ENCODE results near the gene ARMH2. TPM values are rescaled to one million over a fixed set of nuclear protein-coding genes. Genes with fewer than 3 reads are reported as not detected.
"Not testable (repeated sequence)": the region's sequence is repeated elsewhere in the genome, so short reads cannot be mapped to it uniquely, and the experiment has no call there.

The ARMH2 gene
- total RNA-seq, 2 experiments from 2014 or later = not detected

DNA sequence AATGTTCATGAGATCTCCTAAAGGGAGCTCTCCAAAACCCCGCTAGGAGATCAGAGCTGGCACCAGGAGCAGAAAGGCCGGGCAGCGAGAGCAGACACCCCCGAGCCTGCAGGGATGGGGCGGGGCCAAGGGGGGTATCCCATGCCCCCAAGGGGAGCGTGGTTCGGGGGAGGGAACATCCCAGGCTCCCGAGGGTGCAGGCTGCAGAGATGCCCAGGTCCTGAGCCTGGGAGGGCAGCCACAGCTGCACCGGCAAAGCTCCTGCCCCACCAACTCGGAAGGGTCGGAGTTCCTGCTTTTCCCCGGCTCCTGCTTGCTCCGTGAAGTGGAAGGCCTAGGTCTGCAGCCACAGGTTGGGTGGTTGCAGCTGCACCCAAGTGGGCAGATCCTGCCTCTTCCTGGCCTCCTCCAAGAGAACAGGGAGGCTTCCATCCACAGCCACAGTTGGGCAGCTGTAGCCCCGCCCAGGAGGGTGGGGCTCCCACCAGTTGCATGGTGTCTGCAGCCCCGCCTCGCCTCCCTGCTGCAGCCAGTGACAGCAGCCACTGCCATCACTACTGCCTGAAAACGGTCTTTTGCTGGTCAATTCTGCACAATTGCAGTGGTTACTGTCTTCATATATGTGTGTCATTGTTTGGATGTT lies 37.4 kb downstream of the ARMH2 start:
- H3K27me3 Mint-ChIP-seq = no peaks in the 10 kb centered on the region
- H3K4me1 Mint-ChIP-seq (ENCODE audit: low read depth) = peaks cover 5% of the 10 kb centered on the region
- no peaks in the 10 kb centered on the region for H3K36me3 Mint-ChIP-seq
- no peak overlapping the region for H3K27ac Mint-ChIP-seq
- CTCF ChIA-PET = interaction anchor here (0.6 to 1.4 kb wide), 3 partner anchors 177 to 310 kb away, joined by 3 to 4 read pairs (median 3); no protein-coding TSS in a partner anchor
- POLR2A ChIA-PET = no interaction called here
- no peak overlapping the region for H3K4me3 Mint-ChIP-seq
- intact Hi-C loops (cut with micrococcal nuclease) = loop anchor here (10.0 kb wide), 1 partner anchor 477 kb away; no protein-coding TSS in a partner anchor
- DNase-seq = no peak
- H3K9me3 Mint-ChIP-seq = no peaks in the 10 kb centered on the region

DNA sequence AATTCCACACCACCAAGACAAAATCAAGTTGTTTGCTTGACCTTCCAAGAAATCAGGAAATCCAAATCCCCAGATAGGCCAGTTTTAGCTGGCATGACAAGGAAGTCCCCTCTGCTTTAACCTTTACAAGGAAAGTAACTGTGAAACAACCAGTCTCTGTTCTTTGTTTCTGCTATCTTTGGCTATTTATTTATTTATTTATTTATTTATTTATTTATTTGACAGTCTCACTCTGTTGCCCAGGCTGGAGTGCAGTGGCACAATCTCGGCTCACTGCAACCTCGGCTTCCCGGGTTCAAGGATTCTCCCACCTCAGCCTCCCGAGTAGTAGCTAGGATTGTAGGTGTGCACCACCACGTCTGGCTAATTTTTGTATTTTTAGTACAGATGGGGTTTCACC lies 38.5 kb downstream of the ARMH2 start:
- Mint-ChIP-seq H3K4me3 (no peak overlapping the region), H3K27ac (no peak overlapping the region), H3K36me3 (no peaks in the 10 kb centered on the region), H3K9me3 (no peaks in the 10 kb centered on the region), H3K27me3 (no peaks in the 10 kb centered on the region), H3K4me1 (ENCODE audit: low read depth) (peaks cover 3% of the 10 kb centered on the region)
- CTCF ChIA-PET = interaction anchor here (1.0 to 1.6 kb wide), 2 partner anchors 13 to 38 kb away, joined by 3 to 4 read pairs; no protein-coding TSS in a partner anchor
- intact Hi-C loops (cut with micrococcal nuclease) = loop anchor here (10.0 kb wide), 1 partner anchor 475 kb away; no protein-coding TSS in a partner anchor
- POLR2A ChIA-PET = no interaction called here
- DNase-seq = no peak

- H3K27ac Mint-ChIP-seq = no peak overlapping the region
- H3K36me3 Mint-ChIP-seq = no peaks in the 10 kb centered on the region
- intact Hi-C loops (cut with micrococcal nuclease) = loop anchor here (10.0 kb wide), 1 partner anchor 475 kb away; no protein-coding TSS in a partner anchor
- DNase-seq = no peak
- POLR2A ChIA-PET = no interaction called here
- CTCF ChIA-PET = interaction anchor here (1.6 kb wide), 1 partner anchor 38 kb away, joined by 4 read pairs; no protein-coding TSS in a partner anchor
- H3K9me3 Mint-ChIP-seq = no peaks in the 10 kb centered on the region
- no peak overlapping the region for H3K4me3 Mint-ChIP-seq
- H3K4me1 Mint-ChIP-seq (ENCODE audit: low read depth) = peaks cover 3% of the 10 kb centered on the region
- no peaks in the 10 kb centered on the region for H3K27me3 Mint-ChIP-seq
Measured at GRCh38 chr6:24759718-24760117, 39.0 kb downstream of the ARMH2 start.

- H3K9me3 Mint-ChIP-seq = no peaks in the 10 kb centered on the region
- H3K27me3 Mint-ChIP-seq = no peaks in the 10 kb centered on the region
- H3K4me3 Mint-ChIP-seq = no peak overlapping the region
- no peaks in the 10 kb centered on the region for H3K36me3 Mint-ChIP-seq
- peaks cover 3% of the 10 kb centered on the region for H3K4me1 Mint-ChIP-seq (ENCODE audit: low read depth)
- ChIA-PET CTCF (no interaction called here), POLR2A (no interaction called here)
- no peak for DNase-seq
- intact Hi-C loops (cut with micrococcal nuclease) = no loop called here
- no peak overlapping the region for H3K27ac Mint-ChIP-seq
Measured at GRCh38 chr6:24757611-24758010, 41.1 kb downstream of the ARMH2 start.

DNA sequence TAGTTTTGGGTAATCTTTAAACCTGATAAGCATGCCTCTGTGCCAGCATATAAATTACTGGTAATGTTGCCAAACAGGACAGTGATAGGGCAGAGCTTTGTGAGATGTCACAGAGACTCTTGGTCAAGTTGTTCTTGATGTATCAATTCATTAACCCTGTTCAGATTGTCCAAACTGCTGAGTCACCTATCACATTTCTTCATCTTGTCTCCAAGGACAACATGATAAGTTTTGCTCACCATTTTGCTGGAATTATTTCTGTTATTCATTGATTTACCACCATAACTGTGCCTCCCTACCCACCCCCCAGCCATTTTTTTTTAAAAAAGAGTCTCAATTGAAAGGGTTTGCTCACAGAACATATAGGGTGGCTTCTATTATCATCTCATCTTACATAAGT lies 43.4 kb downstream of the ARMH2 start:
- POLR2A ChIA-PET = no interaction called here
- intact Hi-C loops (cut with micrococcal nuclease) = no loop called here
- peaks cover 1% of the 10 kb centered on the region for H3K27me3 Mint-ChIP-seq
- H3K36me3 Mint-ChIP-seq = no peaks in the 10 kb centered on the region
- no peak overlapping the region for H3K4me3 Mint-ChIP-seq
- no peak overlapping the region for H3K27ac Mint-ChIP-seq
- CTCF ChIA-PET = no interaction called here
- H3K9me3 Mint-ChIP-seq = peaks cover 3% of the 10 kb centered on the region
- no peaks in the 10 kb centered on the region for H3K4me1 Mint-ChIP-seq (ENCODE audit: low read depth)
- no peak for DNase-seq

DNA sequence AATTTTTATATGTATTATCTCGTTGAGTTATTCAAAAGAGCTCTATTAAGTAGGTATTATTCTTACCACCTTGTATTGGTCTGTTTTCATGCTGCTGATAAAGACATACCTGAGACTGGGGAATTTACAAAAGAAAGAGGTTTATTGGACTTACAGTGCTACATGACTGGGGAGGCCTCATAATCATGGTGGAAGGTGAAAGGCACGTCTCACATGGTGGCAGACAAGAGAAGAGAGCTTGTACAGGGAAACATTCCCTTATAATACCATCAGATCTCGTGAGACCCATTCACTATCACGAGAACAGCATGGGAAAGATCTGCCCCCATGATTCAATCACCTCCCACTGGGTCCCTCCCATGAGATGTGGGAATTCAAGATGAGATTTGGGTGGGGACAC lies 44.3 kb downstream of the ARMH2 start:
- POLR2A ChIA-PET; H3K27me3 Mint-ChIP-seq; H3K4me1 Mint-ChIP-seq (ENCODE audit: low read depth): not testable (repeated sequence)

GRCh38 chr6:24753545-24753944 lies 45.2 kb downstream of the ARMH2 start:
- ChIA-PET POLR2A (no interaction called here), CTCF (no interaction called here)
- Mint-ChIP-seq H3K27ac (no peak overlapping the region), H3K4me3 (no peak overlapping the region), H3K27me3 (peaks cover 1% of the 10 kb centered on the region), H3K9me3 (peaks cover 3% of the 10 kb centered on the region), H3K36me3 (no peaks in the 10 kb centered on the region), H3K4me1 (ENCODE audit: low read depth) (no peaks in the 10 kb centered on the region)
- intact Hi-C loops (cut with micrococcal nuclease) = no loop called here
- DNase-seq = no peak

More for the DNA sequence above, 44.3 kb downstream of the ARMH2 start:
- DNase-seq; H3K36me3 Mint-ChIP-seq; H3K27ac Mint-ChIP-seq; H3K9me3 Mint-ChIP-seq; H3K4me3 Mint-ChIP-seq; CTCF ChIA-PET; intact Hi-C loops (cut with micrococcal nuclease): not testable (repeated sequence)

GRCh38 chr6:24752917-24753492 lies 45.7 kb downstream of the ARMH2 start:
- POLR2A ChIA-PET = no interaction called here

DNA sequence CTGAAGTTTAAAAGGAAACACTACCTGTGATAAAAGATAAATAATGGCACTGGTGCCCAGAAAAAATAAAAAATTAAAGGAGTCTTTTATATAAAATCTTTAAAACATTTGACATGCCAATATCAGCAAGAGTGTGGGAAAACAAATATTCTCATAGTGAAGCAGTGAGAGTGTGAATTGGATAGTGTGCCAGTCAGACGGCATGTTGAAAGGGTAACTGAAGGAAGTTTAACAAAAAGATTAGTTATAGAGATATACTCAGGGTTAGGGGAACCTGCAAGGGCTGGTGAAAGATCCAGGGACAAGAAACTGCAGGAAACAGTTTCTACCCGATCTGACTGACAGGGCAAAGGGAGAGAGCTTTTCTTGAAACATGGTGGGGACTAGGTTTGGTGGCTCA lies 46.2 kb downstream of the ARMH2 start:
- POLR2A ChIA-PET = no interaction called here
- H3K9me3 Mint-ChIP-seq = peaks cover 3% of the 10 kb centered on the region
- CTCF ChIA-PET = no interaction called here
- no peak for DNase-seq
- H3K36me3 Mint-ChIP-seq = no peaks in the 10 kb centered on the region
- peaks cover 1% of the 10 kb centered on the region for H3K27me3 Mint-ChIP-seq
- H3K4me3 Mint-ChIP-seq = no peak overlapping the region
- no peak overlapping the region for H3K27ac Mint-ChIP-seq
- no peaks in the 10 kb centered on the region for H3K4me1 Mint-ChIP-seq (ENCODE audit: low read depth)
- intact Hi-C loops (cut with micrococcal nuclease) = no loop called here

More at GRCh38 chr6:24752917-24753492, 45.7 kb downstream of the ARMH2 start:
- Mint-ChIP-seq H3K27me3 (peaks cover 1% of the 10 kb centered on the region), H3K4me3 (no peak overlapping the region), H3K27ac (no peak overlapping the region), H3K4me1 (ENCODE audit: low read depth) (no peaks in the 10 kb centered on the region), H3K9me3 (peaks cover 3% of the 10 kb centered on the region), H3K36me3 (no peaks in the 10 kb centered on the region)
- intact Hi-C loops (cut with micrococcal nuclease) = no loop called here
- CTCF ChIA-PET = no interaction called here
- no peak for DNase-seq

- H3K27me3 Mint-ChIP-seq; DNase-seq; H3K4me3 Mint-ChIP-seq; H3K9me3 Mint-ChIP-seq; H3K4me1 Mint-ChIP-seq (ENCODE audit: low read depth); H3K36me3 Mint-ChIP-seq; H3K27ac Mint-ChIP-seq; intact Hi-C loops (cut with micrococcal nuclease); CTCF ChIA-PET: not testable (repeated sequence)
- POLR2A ChIA-PET = interaction anchor here (1.4 kb wide), 1 partner anchor 39 kb away, joined by 4 read pairs; no protein-coding TSS in a partner anchor
Measured at GRCh38 chr6:24750878-24751277, 47.8 kb downstream of the ARMH2 start.

DNA sequence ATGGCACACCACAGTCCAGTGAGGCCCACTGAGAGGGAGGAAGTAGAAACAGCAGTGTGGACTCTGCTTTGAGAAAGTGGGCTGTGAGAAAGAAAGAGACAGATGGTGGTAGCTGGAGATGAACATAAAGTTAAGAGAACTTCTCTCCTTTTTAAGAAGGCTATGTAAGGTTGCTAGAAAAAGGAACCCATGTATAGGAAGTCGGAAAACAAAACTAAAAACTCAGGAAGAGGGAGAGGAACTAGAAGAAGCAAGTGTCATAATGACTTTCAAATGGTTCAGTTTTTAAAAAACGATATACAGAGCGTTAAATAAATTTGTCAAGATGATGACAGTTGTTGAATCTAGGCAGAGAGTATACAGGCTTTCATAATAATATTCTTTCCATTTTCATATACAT lies 49.4 kb downstream of the ARMH2 start:
- DNase-seq = no peak
- peaks cover 3% of the 10 kb centered on the region for H3K9me3 Mint-ChIP-seq
- CTCF ChIA-PET = interaction anchor here (0.6 kb wide), 1 partner anchor 163 kb away, joined by 4 read pairs; no protein-coding TSS in a partner anchor
- intact Hi-C loops (cut with micrococcal nuclease) = no loop called here
- H3K4me3 Mint-ChIP-seq = no peak overlapping the region
- H3K36me3 Mint-ChIP-seq = no peaks in the 10 kb centered on the region
- no peak overlapping the region for H3K27ac Mint-ChIP-seq
- H3K4me1 Mint-ChIP-seq (ENCODE audit: low read depth) = peaks cover 2% of the 10 kb centered on the region
- POLR2A ChIA-PET = no interaction called here
- H3K27me3 Mint-ChIP-seq = peaks cover 2% of the 10 kb centered on the region
